Activated naive CD8-positive, alpha-beta T cell treated with anti-CD3 and anti-CD28 coated beads, Interleukin-2, amount 50 U/mL, for 24 hours (primary cell): ENCODE results near the gene SETD7.

ENCODE experiments used
- ATAC-seq: fragments of 150-1000 bp; cut with Tn5 transposase; one replicate; pipeline ENCODE4 v1.10.0; 2021
- DNase-seq: peaks from one replicate; pipeline ENCODE4 v3.0.0; 2021
- H3K27ac Mint-ChIP-seq: one replicate; pipeline ENCODE4 v1.8.0; 2021; ENCODE audit warnings: mild to moderate bottlenecking, mixed read lengths
- H3K27me3 Mint-ChIP-seq: one replicate; pipeline ENCODE4 v1.8.0; 2021; ENCODE audit warnings: mixed read lengths
- H3K36me3 Mint-ChIP-seq: one replicate; pipeline ENCODE4 v1.8.0; 2021; ENCODE audit warnings: low read depth, mixed read lengths
- H3K4me1 Mint-ChIP-seq: one replicate; pipeline ENCODE4 v1.8.0; 2021; ENCODE audit warnings: mixed read lengths
- H3K4me3 Mint-ChIP-seq: one replicate; pipeline ENCODE4 v1.8.0; 2021; ENCODE audit warnings: mild to moderate bottlenecking, moderate library complexity, mixed read lengths
- H3K9me3 Mint-ChIP-seq: one replicate; pipeline ENCODE4 v1.8.0; 2021; ENCODE audit warnings: mixed read lengths

The SETD7 gene

GRCh38 chr4:139523076-139523475 is 32.9 kb downstream of the SETD7 start:
- DNase-seq (no peak), ATAC-seq (no peak)
- H3K36me3 Mint-ChIP-seq, result peaks cover 45% of the 10 kb centered on the region
- no peaks in the 10 kb centered on the region for H3K27me3 Mint-ChIP-seq
- no peak overlapping the region for H3K4me3 Mint-ChIP-seq
- H3K27ac Mint-ChIP-seq, result no peak overlapping the region
- no peaks in the 10 kb centered on the region for H3K9me3 Mint-ChIP-seq
- H3K4me1 Mint-ChIP-seq, result peaks cover 10% of the 10 kb centered on the region

GRCh38 chr4:139522457-139522856 is 33.6 kb downstream of the SETD7 start:
- Mint-ChIP-seq H3K4me3 (no peak overlapping the region), H3K36me3 (peaks cover 46% of the 10 kb centered on the region), H3K9me3 (no peaks in the 10 kb centered on the region), H3K27me3 (no peaks in the 10 kb centered on the region), H3K4me1 (peaks cover 10% of the 10 kb centered on the region), H3K27ac (no peak overlapping the region)
- DNase-seq (no peak), ATAC-seq (no peak)

GRCh38 chr4:139521754-139522401 is 34.1 kb downstream of the SETD7 start:
- Mint-ChIP-seq H3K4me3 (no peak overlapping the region), H3K27me3 (no peaks in the 10 kb centered on the region), H3K27ac (no peak overlapping the region), H3K36me3 (peaks cover 49% of the 10 kb centered on the region), H3K4me1 (peaks cover 10% of the 10 kb centered on the region), H3K9me3 (no peaks in the 10 kb centered on the region)
- no peak for DNase-seq
- ATAC-seq, result no peak

GRCh38 chr4:139515531-139515958 is 40.5 kb downstream of the SETD7 start:
- H3K27me3 Mint-ChIP-seq, result no peaks in the 10 kb centered on the region

GRCh38 chr4:139514382-139515059 is 41.5 kb downstream of the SETD7 start:
- no peak overlapping the region for H3K4me3 Mint-ChIP-seq
- H3K27ac Mint-ChIP-seq, result no peak overlapping the region
- DNase-seq (no peak), ATAC-seq (no peak)
- H3K36me3 Mint-ChIP-seq, result peaks cover 48% of the 10 kb centered on the region
- H3K27me3 Mint-ChIP-seq, result no peaks in the 10 kb centered on the region
- H3K4me1 Mint-ChIP-seq, result no peaks in the 10 kb centered on the region
- H3K9me3 Mint-ChIP-seq, result no peaks in the 10 kb centered on the region

More at GRCh38 chr4:139515531-139515958, 40.5 kb downstream of the SETD7 start:
- no peak for DNase-seq
- H3K4me1 Mint-ChIP-seq, result no peaks in the 10 kb centered on the region
- H3K27ac Mint-ChIP-seq, result no peak overlapping the region
- ATAC-seq, result no peak
- H3K4me3 Mint-ChIP-seq, result no peak overlapping the region
- H3K9me3 Mint-ChIP-seq, result no peaks in the 10 kb centered on the region
- H3K36me3 Mint-ChIP-seq, result peaks cover 48% of the 10 kb centered on the region

GRCh38 chr4:139511320-139511719 is 44.7 kb downstream of the SETD7 start:
- no peak overlapping the region for H3K27ac Mint-ChIP-seq
- H3K36me3 Mint-ChIP-seq, result peaks cover 37% of the 10 kb centered on the region
- no peak overlapping the region for H3K4me3 Mint-ChIP-seq
- no peak for ATAC-seq
- no peak for DNase-seq
- no peaks in the 10 kb centered on the region for H3K9me3 Mint-ChIP-seq
- H3K27me3 Mint-ChIP-seq, result no peaks in the 10 kb centered on the region
- no peaks in the 10 kb centered on the region for H3K4me1 Mint-ChIP-seq

- Mint-ChIP-seq H3K4me1 (no peaks in the 10 kb centered on the region), H3K36me3 (peaks cover 31% of the 10 kb centered on the region), H3K27me3 (no peaks in the 10 kb centered on the region), H3K27ac (no peak overlapping the region), H3K9me3 (no peaks in the 10 kb centered on the region), H3K4me3 (no peak overlapping the region)
- no peak for DNase-seq
- no peak for ATAC-seq
Measured at GRCh38 chr4:139509727-139510410, 46.1 kb downstream of the SETD7 start.

- Mint-ChIP-seq H3K27ac (no peak overlapping the region), H3K27me3 (no peaks in the 10 kb centered on the region), H3K4me1 (no peaks in the 10 kb centered on the region), H3K9me3 (no peaks in the 10 kb centered on the region), H3K4me3 (no peak overlapping the region), H3K36me3 (peaks cover 23% of the 10 kb centered on the region)
- DNase-seq (no peak), ATAC-seq (no peak)
Measured at GRCh38 chr4:139508581-139509237, 47.3 kb downstream of the SETD7 start.

GRCh38 chr4:139506774-139507173 is 49.2 kb downstream of the SETD7 start:
- H3K9me3 Mint-ChIP-seq, result no peaks in the 10 kb centered on the region
- peaks cover 16% of the 10 kb centered on the region for H3K36me3 Mint-ChIP-seq
- ATAC-seq (no peak), DNase-seq (no peak)
- H3K27me3 Mint-ChIP-seq, result no peaks in the 10 kb centered on the region
- H3K4me1 Mint-ChIP-seq, result no peaks in the 10 kb centered on the region
- H3K27ac Mint-ChIP-seq, result no peak overlapping the region
- H3K4me3 Mint-ChIP-seq, result no peak overlapping the region

GRCh38 chr4:139503622-139504166 is 52.3 kb downstream of the SETD7 start:
- no peaks in the 10 kb centered on the region for H3K4me1 Mint-ChIP-seq
- ATAC-seq (no peak), DNase-seq (no peak)
- no peak overlapping the region for H3K4me3 Mint-ChIP-seq
- no peaks in the 10 kb centered on the region for H3K27me3 Mint-ChIP-seq
- peaks cover 6% of the 10 kb centered on the region for H3K36me3 Mint-ChIP-seq
- no peaks in the 10 kb centered on the region for H3K9me3 Mint-ChIP-seq
- no peak overlapping the region for H3K27ac Mint-ChIP-seq

GRCh38 chr4:139501927-139502899 is 53.8 kb downstream of the SETD7 start:
- Mint-ChIP-seq H3K9me3 (no peaks in the 10 kb centered on the region), H3K36me3 (peaks cover 6% of the 10 kb centered on the region), H3K27ac (no peak overlapping the region), H3K27me3 (no peaks in the 10 kb centered on the region), H3K4me3 (no peak overlapping the region), H3K4me1 (no peaks in the 10 kb centered on the region)
- no peak for ATAC-seq
- DNase-seq, result no peak

- H3K4me3 Mint-ChIP-seq, result no peak overlapping the region
- no peak for DNase-seq
- ATAC-seq, result no peak
Measured at GRCh38 chr4:139501527-139501926, 54.5 kb downstream of the SETD7 start.

GRCh38 chr4:139501117-139501516 is 54.9 kb downstream of the SETD7 start:
- Mint-ChIP-seq H3K4me3 (no peak overlapping the region), H3K4me1 (no peaks in the 10 kb centered on the region), H3K9me3 (no peaks in the 10 kb centered on the region), H3K36me3 (peaks cover 6% of the 10 kb centered on the region), H3K27me3 (no peaks in the 10 kb centered on the region), H3K27ac (no peak overlapping the region)
- ATAC-seq (no peak), DNase-seq (no peak)

More at GRCh38 chr4:139501527-139501926, 54.5 kb downstream of the SETD7 start:
- H3K4me1 Mint-ChIP-seq, result no peaks in the 10 kb centered on the region
- H3K27ac Mint-ChIP-seq, result no peak overlapping the region
- H3K9me3 Mint-ChIP-seq, result no peaks in the 10 kb centered on the region
- peaks cover 6% of the 10 kb centered on the region for H3K36me3 Mint-ChIP-seq
- no peaks in the 10 kb centered on the region for H3K27me3 Mint-ChIP-seq
